A549 treated with CORT108297 at 1 μM for 4 hours (cell line): ENCODE results near the gene GIGYF2. TPM values are rescaled to one million over a fixed set of nuclear protein-coding genes. Genes with fewer than 3 reads are reported as not detected.

Experiments
- total RNA-seq: library from RNA; stranded (reverse); fragments of 200-300 nt; extraction: Qiagen RNA extraction; gene quantifications from 5 replicates; pipeline ENCODE4 v1.2.3, GENCODE V29; 2022

The GIGYF2 gene
- total RNA-seq: 23.4 to 31.2 TPM (median 25.5 TPM) in 5 replicates

GRCh38 chr2:232697059-232697806, at the start of gene GIGYF2:
Gene GIGYF2, plus strand, starts transcription at chr2:232697331. Its CDS starts 37,867 bp downstream, at chr2:232735198.

GRCh38 chr2:232776435-232776834, 79.3 kb downstream of the GIGYF2 start, which contains the start of gene KCNJ13:
Gene KCNJ13, minus strand, starts transcription at chr2:232776565. Its CDS starts 5,203 bp downstream, at chr2:232771362.

GRCh38 chr2:232870018-232870765, 173.1 kb downstream of the GIGYF2 start, which contains the start of gene SNORC:
Gene SNORC, plus strand, starts transcription at chr2:232870264. Its CDS starts 78 bp downstream, at chr2:232870342.

Other genes with a start within 250 kb of the GIGYF2 start
- gene ALPI, start 241.2 kb upstream of the GIGYF2 start, total RNA-seq: not detected in 5 replicates
- 0.12 to 0.27 TPM (median 0.14 TPM) in 5 replicates for gene ECEL1, start 209.5 kb upstream of the GIGYF2 start, total RNA-seq
- 0.07 to 0.22 TPM (median 0.15 TPM) in 5 replicates for gene PRSS56, start 176.9 kb upstream of the GIGYF2 start, total RNA-seq
- gene CHRND, start 171.2 kb upstream of the GIGYF2 start, total RNA-seq: not detected in 5 replicates
- not detected in 5 replicates for gene CHRNG, start 157.6 kb upstream of the GIGYF2 start, total RNA-seq
- gene TIGD1, start 146.8 kb upstream of the GIGYF2 start, total RNA-seq: 4.5 to 5.3 TPM (median 5.0 TPM) in 5 replicates
- 83.6 to 240 TPM (median 88.2 TPM) in 5 replicates for gene EIF4E2, start 146.6 kb upstream of the GIGYF2 start, total RNA-seq
- gene EFHD1, start 63.7 kb upstream of the GIGYF2 start, total RNA-seq: 1.9 to 2.9 TPM (median 2.5 TPM) in 5 replicates
- not detected in 5 replicates for gene KCNJ13, start 79.2 kb downstream of the GIGYF2 start, total RNA-seq
- 4.8 to 13.5 TPM (median 9.7 TPM) in 5 replicates for gene SNORC, start 172.9 kb downstream of the GIGYF2 start, total RNA-seq